DOHH2 (cell line): ENCODE results near the gene HOTAIR.

Source experiments
- H3F3A ChIP-seq: fragments of 200-600 bp; sonication (generic), shearing (Covaris generic); 2 replicates; pipeline ENCODE4 v1.6.0; 2016; ENCODE audit warnings: antibody characterized with exemption, mild to moderate bottlenecking; ENCODE audit not compliant: control insufficient read depth, insufficient read depth
- H3K27ac ChIP-seq: fragments of 200-600 bp; sonication (generic); 2 replicates; pipeline ENCODE4 v1.5.1; 2014; ENCODE audit warnings: low read depth, mild to moderate bottlenecking, low read length, moderate library complexity
- H3K27me3 ChIP-seq: fragments of 200-600 bp; sonication (generic); 2 replicates; pipeline ENCODE4 v1.6.1; 2014; ENCODE audit warnings: mild to moderate bottlenecking, low read length, mixed read lengths; ENCODE audit not compliant: control insufficient read depth
- H3K36me3 ChIP-seq: fragments of 200-600 bp; sonication (generic); 2 replicates; pipeline ENCODE4 v1.6.1; 2014; ENCODE audit warnings: mild to moderate bottlenecking, low read length, moderate library complexity, mixed read lengths; ENCODE audit not compliant: control insufficient read depth
- H3K4me1 ChIP-seq: fragments of 200-600 bp; sonication (generic); 2 replicates; pipeline ENCODE4 v1.6.1; 2014; ENCODE audit warnings: mild to moderate bottlenecking, low read length, mixed read lengths; ENCODE audit not compliant: control insufficient read depth
- H3K4me2 ChIP-seq: fragments of 200-600 bp; sonication (generic); 2 replicates; pipeline ENCODE4 v1.6.0; 2014; ENCODE audit warnings: mild to moderate bottlenecking, low read length, moderate library complexity
- H3K4me3 ChIP-seq: fragments of 200-600 bp; sonication (generic); 2 replicates; pipeline ENCODE4 v1.5.1; 2014; ENCODE audit warnings: mild to moderate bottlenecking, low read length, mixed read lengths
- H3K79me2 ChIP-seq: fragments of 200-600 bp; sonication (generic); 2 replicates; pipeline ENCODE4 v1.6.1; 2014; ENCODE audit warnings: mild to moderate bottlenecking, low read length, mixed read lengths; ENCODE audit not compliant: control insufficient read depth
- H3K9me2 ChIP-seq: fragments of 200-600 bp; sonication (generic); replicated peaks from 2 replicates; pipeline ENCODE4 v1.6.1; 2014; ENCODE audit warnings: mild to moderate bottlenecking, low read length, mixed read lengths; ENCODE audit not compliant: control insufficient read depth
- H3K9me3 ChIP-seq: fragments of 200-600 bp; sonication (generic); 2 replicates; pipeline ENCODE4 v1.6.1; 2014; ENCODE audit warnings: antibody characterized with exemption, low read length, mixed read lengths; ENCODE audit not compliant: control insufficient read depth, insufficient read depth
- H4K20me1 ChIP-seq: fragments of 200-600 bp; sonication (generic); 2 replicates; pipeline ENCODE4 v1.6.0; 2014; ENCODE audit warnings: low read depth, mild to moderate bottlenecking, antibody characterized with exemption, low read length, moderate library complexity; ENCODE audit not compliant: control insufficient read depth, insufficient read depth
- CTCF ChIP-seq: fragments of 200-600 bp; sonication (generic); IDR thresholded peaks from one replicate; pipeline ENCODE4 v1.5.1; 2014; ENCODE audit warnings: antibody characterized with exemption, mild to moderate bottlenecking, low read depth, low read length; ENCODE audit not compliant: poor library complexity, severe bottlenecking
- EZH2phosphoT487 ChIP-seq: fragments of 200-600 bp; sonication (generic); IDR thresholded peaks from 2 replicates; pipeline ENCODE4 v1.6.1; 2017; ENCODE audit warnings: borderline replicate concordance, mild to moderate bottlenecking, antibody characterized with exemption, low read length, moderate library complexity, mixed read lengths

Gene HOTAIR

DNA sequence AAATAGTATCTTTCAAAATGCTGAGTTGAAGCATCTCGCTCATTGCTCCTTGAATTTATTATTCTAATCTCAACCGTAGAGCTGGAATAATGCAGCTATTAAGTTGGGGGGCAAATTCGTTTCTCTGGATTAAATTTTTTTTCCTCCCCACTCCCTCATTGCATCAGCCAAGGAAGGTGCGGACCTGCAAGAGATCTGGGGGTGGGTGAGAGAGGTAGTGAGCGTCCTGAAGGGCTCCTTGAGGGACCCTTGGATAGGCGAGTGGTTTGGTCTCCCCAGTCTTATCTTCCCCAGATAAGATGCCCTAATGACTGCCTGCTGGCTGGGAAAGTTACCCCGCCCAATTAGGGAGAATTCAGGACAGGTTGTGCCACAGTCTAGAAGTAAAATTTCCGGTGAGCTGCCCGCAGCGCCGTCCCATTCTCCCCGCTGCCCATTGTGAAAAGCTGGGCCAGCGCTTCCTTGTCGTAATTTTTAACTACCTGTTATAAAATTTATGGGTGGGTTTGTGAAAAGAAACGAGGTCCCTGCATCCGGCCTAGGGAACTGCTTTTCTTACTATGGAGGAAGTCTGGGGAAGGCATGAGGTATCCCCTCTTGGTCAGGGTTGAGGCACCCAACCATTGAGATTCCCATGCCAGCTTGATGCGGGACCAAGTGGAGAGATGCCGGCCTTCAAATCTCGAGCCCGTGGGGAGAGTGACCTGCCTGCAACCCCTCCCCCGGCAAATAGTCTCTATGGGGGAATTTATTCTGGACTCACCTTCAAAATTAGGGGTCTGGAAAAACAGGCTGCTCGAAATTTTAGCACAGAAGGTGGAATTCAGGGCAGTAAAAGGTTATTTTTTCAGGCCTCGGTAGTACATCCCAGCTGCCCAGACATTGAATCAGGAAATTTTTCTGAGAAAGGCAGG is 40.5 kb upstream of the HOTAIR start:
- Histone ChIP-seq H4K20me1 (no peaks in the 10 kb centered on the region), H3K27me3 (peaks cover 55% of the 10 kb centered on the region)

DNA sequence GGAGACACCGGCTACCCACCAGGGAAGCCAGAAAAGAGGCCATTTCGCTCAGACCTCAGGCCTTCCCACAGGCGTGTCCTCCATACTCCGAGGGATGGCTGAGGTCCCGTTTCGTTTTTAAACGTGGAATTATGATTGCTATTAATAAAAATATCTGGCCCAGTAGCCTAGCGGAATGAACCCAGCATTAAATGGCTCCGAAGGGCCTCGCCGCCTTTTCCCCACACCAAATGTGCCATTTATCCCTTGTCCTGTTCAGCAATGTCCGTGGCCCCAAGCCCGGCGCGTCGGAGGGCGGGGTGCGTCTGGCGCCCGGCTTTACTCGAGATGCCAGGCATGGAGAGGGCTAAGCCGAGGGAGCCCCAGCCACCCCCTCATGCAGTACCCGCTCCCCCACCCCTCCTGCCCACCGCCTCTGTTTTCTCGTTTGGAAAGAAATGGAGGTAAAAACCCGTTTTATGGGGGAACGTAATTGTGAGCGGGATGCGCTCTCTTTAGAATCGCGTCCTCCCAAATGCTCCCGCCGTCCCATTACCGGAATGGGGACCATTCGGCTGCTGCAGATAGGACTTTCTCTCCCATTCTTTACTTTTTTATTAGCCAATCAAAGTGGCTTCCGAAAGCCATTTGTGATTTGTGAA is 39.7 kb upstream of the HOTAIR start:
- no peak overlapping the region for H3K4me2 ChIP-seq
- no peak overlapping the region for H3K4me3 ChIP-seq
- TF ChIP-seq EZH2phosphoT487 (no peak; the same call in 1 of the 2 replicates), CTCF (no peak)
- H3K36me3 ChIP-seq = no peaks in the 10 kb centered on the region
- no peaks in the 10 kb centered on the region; the same call in 1 of the 2 replicates for H3F3A ChIP-seq
- no peaks in the 10 kb centered on the region for H4K20me1 ChIP-seq
- no peaks in the 10 kb centered on the region for H3K9me2 ChIP-seq
- no peak overlapping the region for H3K27ac ChIP-seq
- H3K79me2 ChIP-seq = 0 out of 2 replicates have a peak, but pooled peaks cover 4% of the 10 kb centered on the region
- H3K27me3 ChIP-seq = peaks cover 63% of the 10 kb centered on the region
- no peaks in the 10 kb centered on the region for H3K9me3 ChIP-seq
- H3K4me1 ChIP-seq = peaks cover 16% of the 10 kb centered on the region

More for the DNA sequence above, 40.5 kb upstream of the HOTAIR start:
- H3K4me2 ChIP-seq = no peak overlapping the region
- TF ChIP-seq CTCF = no peak
- TF ChIP-seq EZH2phosphoT487 = peak; percentile 41
- H3K4me3 ChIP-seq = no peak overlapping the region
- H3K9me3 ChIP-seq = no peaks in the 10 kb centered on the region
- no peaks in the 10 kb centered on the region; the same call in 1 of the 2 replicates for H3F3A ChIP-seq
- H3K79me2 ChIP-seq = 0 out of 2 replicates have a peak, but pooled peaks cover 4% of the 10 kb centered on the region
- no peaks in the 10 kb centered on the region for H3K36me3 ChIP-seq
- H3K27ac ChIP-seq = no peak overlapping the region
- H3K9me2 ChIP-seq = no peaks in the 10 kb centered on the region
- peaks cover 16% of the 10 kb centered on the region for H3K4me1 ChIP-seq

DNA sequence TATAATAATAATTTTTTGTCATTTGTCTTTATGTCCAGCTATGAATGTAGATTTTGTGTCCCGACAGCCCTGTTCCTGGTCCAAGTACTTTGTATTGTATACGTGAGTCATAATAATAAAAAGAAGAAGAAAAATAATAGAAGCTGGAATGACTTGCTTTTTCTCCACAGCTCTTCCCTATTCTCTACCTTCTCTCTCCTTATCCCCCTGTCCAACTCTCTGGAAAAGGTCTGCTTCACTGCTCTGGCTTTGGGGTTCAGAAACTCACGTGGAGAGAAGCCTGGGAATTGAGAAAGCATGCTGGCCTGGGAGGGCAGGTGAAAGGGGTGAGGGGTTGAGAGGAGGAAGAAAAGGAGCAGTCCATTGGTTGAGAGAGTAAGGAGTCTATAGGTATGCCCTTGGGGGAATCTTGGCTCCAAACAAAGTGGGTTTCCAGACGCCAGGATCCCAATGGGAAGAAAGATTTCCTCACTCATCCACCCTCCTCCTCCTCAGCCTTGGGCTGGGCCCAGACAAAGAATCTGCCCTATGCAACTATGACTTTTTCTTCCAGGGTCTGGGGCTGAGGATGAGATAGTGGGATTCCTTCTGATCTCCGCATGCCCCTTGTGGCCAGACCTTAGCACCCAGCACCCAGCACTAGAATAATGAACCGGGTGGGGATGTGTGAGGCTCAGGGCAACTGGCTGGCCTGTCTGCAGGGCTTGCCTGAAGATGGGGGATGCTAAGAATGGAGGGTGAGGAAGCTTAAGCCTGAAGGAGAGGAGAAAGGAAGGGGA is 38.1 kb upstream of the HOTAIR start:
- H3K27ac ChIP-seq = no peak overlapping the region
- H3K4me2 ChIP-seq = no peak overlapping the region
- no peaks in the 10 kb centered on the region for H4K20me1 ChIP-seq
- H3K36me3 ChIP-seq = no peaks in the 10 kb centered on the region
- no peaks in the 10 kb centered on the region for H3K9me2 ChIP-seq
- H3K4me1 ChIP-seq = peaks cover 7% of the 10 kb centered on the region; the same call in 1 of the 2 replicates
- H3F3A ChIP-seq = no peaks in the 10 kb centered on the region; the same call in 1 of the 2 replicates
- H3K9me3 ChIP-seq = no peaks in the 10 kb centered on the region
- H3K4me3 ChIP-seq = no peak overlapping the region
- H3K27me3 ChIP-seq = peaks cover 78% of the 10 kb centered on the region
- no peak for TF ChIP-seq CTCF
- TF ChIP-seq EZH2phosphoT487 = no peak
- H3K79me2 ChIP-seq = no peaks in the 10 kb centered on the region
